ENCODE results near the gene EYA2.

DNA sequence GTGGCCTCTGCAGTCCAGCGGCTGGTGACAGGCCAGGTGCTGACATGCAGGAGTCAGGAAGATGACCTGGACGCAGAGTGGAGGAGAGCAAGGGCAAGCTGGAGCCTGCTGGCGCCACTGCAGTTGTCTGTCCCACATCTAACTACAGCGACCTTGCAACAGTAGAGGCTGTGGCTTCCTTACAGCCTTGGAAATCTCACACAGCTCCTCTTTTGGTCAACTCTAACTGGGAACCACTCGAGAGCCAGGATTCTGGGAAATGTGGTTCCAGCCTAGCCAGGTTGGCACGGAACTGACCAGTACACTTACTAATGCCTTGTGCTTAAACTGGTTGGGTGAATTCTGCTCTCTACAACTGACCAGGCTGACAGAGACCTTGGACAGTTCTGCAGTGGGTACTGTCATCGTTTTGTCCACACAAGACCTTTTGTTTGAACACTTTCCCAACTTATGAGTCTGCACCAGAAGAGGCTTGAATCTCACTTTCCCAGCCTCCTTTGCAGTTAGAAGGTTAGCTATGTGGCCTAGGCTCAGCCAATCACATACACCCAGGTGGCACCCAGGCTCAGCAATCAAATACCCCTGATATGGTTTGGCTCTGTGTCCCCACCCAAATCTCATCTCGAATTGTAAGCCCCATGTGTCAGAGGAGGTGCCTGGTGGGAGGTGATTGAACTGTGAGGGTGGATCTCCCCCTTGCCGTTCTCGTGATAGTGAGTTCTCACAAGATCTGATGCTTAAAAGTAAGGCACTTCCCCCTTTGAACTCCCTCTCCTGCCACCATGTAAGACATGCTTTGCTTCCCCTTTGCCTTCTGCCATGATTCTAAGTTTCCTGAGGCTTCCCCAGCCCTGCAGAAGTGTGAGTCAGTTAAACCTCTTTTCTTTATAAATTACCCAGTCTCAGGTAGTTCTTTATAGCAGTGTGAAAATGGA lies 308.4 kb downstream of the EYA2 start:
- TF ChIP-seq POLR2A (IDR thresholded peaks at IDR 0.05) (no peak), CTCF (IDR thresholded peaks at IDR 0.05) (no peak), POLR2AphosphoS5 (IDR thresholded peaks at IDR 0.05) (no peak)

Data from breast epithelium (tissue), 3 donors.